ENCODE measurements around the gene PIK3CD.

Gene PIK3CD

DNA sequence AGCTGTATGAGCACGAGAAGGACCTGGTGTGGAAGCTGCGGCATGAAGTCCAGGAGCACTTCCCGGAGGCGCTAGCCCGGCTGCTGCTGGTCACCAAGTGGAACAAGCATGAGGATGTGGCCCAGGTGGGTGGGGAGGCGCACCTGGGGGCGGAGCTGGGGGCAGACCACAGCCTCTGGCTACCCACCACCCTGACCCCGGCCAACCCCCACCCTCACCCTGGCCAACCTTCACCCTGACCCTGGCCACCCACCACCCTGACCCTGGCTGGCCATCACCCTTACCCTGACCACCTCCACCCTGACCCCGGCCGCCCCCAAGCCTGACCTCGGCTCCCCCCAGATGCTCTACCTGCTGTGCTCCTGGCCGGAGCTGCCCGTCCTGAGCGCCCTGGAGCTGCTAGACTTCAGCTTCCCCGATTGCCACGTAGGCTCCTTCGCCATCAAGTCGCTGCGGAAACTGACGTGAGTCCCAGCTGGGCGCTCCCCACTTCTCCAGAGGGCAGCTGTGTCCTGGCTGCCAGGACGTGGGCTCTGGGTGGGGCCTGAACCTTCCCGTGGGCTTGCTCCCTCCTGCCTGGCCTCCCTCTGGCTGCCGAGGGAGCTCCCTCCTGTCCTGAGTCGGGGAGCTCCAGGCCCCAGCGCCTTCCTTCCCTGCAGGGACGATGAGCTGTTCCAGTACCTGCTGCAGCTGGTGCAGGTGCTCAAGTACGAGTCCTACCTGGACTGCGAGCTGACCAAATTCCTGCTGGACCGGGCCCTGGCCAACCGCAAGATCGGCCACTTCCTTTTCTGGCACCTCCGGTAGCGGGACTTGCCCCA lies 69.5 kb downstream of the PIK3CD start:
- no peak for DNase-seq

DNA sequence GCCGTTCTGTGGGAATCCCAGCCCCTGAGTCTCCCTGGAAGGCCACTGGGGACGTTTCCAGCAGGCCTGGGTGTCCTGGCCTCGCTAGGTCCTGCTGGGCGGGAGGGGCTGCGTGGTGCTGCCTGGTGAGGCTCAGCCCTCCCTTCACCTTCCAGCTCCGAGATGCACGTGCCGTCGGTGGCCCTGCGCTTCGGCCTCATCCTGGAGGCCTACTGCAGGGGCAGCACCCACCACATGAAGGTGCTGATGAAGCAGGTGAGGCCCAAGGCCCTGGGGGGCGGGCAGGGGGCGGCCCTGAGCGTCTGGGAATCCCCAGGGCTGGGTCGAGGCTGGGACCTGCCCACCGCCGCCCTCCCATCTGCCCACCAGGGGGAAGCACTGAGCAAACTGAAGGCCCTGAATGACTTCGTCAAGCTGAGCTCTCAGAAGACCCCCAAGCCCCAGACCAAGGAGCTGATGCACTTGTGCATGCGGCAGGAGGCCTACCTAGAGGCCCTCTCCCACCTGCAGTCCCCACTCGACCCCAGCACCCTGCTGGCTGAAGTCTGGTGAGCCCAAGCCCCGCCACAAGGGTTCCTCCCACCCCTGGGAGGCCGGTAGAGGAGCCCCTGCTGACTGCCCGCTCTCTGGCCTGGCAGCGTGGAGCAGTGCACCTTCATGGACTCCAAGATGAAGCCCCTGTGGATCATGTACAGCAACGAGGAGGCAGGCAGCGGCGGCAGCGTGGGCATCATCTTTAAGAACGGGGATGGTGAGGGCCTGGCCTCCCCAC lies 70.3 kb downstream of the PIK3CD start:
- peak; percentile 55 to 80 (median 71) for DNase-seq

DNA sequence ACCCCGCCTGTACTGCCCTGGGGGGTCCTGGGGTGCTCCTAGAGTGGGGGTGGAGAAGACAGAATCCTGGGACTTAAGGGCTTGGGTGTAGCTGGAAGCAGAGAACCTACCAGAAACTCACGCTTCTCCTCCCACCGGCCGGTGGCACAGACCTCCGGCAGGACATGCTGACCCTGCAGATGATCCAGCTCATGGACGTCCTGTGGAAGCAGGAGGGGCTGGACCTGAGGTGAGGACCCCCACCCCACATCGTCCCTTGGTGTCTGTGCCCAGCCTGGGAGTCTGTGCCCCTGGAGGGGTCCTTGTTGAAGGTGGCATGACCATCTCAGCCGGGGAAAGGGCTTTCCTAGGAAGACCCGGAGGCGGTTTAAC lies 70.8 kb downstream of the PIK3CD start:
- DNase-seq, result no peak

DNA sequence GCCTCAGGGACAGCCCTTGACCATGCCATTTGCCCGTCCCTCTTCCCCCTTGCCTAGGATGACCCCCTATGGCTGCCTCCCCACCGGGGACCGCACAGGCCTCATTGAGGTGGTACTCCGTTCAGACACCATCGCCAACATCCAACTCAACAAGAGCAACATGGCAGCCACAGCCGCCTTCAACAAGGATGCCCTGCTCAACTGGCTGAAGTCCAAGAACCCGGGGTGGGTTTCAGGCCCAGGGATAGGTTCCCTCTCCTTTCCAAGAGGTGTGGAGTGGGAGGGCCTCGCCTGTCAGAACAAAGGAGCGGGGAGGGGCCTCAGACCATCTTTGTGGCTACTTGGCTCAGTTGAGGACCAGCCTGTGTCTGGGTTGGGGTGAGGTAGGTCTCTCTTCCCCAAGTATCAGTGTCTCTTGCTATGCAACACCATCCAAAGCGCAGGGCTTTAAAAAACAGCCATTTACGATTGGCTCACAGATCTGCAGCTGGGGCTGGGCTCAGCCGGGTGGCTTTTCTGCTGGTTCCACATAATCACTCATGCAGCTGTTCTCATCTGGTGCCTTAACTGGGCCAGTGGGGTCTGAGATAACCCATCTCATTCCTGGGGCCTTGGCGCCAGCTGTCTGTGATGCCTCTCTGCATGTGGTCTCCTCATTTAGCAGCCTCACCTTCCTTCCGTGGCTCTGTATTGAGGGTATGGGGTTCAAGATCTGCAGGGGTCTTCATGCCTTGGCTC lies 71.7 kb downstream of the PIK3CD start:
- DNase-seq, result no peak

DNA sequence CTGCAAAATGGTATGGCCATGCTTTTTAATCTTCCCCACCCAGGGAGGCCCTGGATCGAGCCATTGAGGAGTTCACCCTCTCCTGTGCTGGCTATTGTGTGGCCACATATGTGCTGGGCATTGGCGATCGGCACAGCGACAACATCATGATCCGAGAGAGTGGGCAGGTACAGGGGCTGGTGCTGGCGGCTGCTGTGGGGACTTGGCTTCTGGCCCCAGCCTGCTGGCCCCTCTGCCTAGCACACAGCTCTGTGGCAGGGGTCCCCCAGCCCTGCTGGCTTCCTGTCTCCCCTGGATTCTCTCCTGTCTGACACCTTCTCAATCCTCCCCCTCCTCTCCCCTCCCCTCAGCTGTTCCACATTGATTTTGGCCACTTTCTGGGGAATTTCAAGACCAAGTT lies 72.4 kb downstream of the PIK3CD start:
- no peak for DNase-seq

DNA sequence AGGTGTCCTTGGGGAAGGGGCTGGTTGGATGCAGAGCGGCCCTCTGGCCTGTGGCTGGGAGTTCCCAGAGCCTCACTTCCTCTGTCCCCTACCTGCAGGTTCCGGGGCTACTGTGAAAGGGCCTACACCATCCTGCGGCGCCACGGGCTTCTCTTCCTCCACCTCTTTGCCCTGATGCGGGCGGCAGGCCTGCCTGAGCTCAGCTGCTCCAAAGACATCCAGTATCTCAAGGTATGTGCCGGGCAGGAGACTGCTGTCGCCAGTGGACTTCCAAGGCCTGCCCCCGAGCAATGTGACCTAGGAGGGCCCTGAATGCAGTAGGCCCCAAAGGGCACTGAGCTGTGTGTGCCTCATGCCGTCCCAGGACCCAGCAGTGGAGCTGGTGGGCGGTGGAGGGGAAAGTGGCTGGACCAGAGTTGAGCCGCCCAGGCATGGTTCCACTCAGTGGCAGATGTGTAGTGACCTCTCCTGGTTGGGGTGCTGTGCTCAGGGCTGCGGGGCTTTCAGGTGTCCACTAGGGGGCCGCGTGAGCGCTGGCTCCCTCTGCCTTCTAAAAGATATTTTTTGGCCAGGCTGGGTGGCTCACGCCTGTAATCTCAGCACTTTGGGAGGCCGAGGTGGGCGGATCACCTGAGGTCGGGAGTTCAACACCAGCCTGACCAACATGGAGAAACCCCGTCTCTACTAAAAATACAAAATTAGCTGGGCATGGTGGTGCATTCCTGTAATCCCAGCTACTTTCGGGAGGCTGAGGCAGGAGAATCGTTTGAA lies 73.4 kb downstream of the PIK3CD start:
- peak; percentile 45 to 59 (median 56) for DNase-seq

DNA sequence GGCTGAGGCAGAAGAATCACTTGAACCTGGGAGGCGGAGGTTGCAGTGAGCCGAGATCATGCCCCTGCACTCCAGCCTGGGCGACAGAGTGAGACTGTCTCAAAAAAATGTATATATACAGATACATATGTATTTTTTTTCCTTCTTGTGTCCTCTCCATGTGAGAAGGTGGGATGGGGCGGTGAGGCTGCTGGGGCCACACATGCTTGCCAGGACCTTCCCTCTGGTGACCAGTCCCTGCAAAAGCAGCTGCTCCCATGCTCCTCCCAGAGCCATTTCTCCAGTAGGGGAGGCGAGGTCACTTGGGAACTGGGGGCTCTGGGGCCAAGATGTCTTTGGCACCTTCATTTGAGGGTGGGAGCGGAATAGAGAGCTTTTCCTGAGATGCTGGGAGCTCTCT lies 74.9 kb downstream of the PIK3CD start:
- no peak for DNase-seq

DNA sequence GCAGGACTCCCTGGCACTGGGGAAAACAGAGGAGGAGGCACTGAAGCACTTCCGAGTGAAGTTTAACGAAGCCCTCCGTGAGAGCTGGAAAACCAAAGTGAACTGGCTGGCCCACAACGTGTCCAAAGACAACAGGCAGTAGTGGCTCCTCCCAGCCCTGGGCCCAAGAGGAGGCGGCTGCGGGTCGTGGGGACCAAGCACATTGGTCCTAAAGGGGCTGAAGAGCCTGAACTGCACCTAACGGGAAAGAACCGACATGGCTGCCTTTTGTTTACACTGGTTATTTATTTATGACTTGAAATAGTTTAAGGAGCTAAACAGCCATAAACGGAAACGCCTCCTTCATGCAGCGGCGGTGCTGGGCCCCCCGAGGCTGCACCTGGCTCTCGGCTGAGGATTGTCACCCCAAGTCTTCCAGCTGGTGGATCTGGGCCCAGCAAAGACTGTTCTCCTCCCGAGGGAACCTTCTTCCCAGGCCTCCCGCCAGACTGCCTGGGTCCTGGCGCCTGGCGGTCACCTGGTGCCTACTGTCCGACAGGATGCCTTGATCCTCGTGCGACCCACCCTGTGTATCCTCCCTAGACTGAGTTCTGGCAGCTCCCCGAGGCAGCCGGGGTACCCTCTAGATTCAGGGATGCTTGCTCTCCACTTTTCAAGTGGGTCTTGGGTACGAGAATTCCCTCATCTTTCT lies 75.5 kb downstream of the PIK3CD start:
- DNase-seq, result no peak

DNA sequence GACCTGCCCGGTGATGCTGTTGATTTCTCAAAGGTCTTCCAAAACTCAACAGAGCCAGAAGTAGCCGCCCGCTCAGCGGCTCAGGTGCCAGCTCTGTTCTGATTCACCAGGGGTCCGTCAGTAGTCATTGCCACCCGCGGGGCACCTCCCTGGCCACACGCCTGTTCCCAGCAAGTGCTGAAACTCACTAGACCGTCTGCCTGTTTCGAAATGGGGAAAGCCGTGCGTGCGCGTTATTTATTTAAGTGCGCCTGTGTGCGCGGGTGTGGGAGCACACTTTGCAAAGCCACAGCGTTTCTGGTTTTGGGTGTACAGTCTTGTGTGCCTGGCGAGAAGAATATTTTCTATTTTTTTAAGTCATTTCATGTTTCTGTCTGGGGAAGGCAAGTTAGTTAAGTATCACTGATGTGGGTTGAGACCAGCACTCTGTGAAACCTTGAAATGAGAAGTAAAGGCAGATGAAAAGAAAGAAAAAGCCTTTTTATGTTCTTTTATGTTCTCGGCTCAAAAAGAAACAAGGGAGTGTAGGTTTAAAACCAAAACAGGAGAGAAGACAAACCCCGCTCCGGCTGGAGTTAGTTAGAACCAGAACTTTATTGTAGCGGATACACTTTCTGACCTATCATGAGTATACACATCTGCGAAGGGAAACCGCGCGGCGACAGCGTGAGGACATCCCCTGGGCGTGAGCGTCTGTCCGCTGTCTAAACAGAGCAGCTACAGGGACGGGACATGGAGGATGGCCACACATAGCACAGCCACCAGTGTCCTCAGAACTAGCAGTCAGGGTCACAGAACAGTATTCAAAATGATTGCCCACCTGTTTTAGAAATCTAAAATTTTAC lies 77.1 kb downstream of the PIK3CD start:
- peak in 1 of 4 experiments; percentile 21 for DNase-seq

DNA sequence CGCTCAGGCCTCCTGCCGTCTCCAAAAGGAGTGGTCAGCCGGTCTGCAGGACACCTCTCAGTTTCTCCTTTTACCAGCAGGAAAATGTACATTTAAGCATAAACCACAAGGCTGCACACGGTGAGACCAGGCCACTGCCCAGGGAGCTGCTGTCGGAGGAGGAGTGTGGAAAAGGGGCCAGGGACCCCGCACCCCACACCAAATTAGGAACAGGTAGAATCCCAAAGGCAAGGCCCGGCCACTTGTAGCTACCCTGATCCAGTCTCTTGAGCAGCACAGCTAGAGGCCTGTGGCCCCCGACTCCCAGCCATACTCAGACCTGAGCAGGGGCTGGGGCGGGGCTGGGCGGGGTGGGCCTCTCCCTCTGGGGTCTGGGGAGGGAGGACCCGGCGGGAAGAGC lies 78.0 kb downstream of the PIK3CD start:
- DNase-seq, result no peak

DNA sequence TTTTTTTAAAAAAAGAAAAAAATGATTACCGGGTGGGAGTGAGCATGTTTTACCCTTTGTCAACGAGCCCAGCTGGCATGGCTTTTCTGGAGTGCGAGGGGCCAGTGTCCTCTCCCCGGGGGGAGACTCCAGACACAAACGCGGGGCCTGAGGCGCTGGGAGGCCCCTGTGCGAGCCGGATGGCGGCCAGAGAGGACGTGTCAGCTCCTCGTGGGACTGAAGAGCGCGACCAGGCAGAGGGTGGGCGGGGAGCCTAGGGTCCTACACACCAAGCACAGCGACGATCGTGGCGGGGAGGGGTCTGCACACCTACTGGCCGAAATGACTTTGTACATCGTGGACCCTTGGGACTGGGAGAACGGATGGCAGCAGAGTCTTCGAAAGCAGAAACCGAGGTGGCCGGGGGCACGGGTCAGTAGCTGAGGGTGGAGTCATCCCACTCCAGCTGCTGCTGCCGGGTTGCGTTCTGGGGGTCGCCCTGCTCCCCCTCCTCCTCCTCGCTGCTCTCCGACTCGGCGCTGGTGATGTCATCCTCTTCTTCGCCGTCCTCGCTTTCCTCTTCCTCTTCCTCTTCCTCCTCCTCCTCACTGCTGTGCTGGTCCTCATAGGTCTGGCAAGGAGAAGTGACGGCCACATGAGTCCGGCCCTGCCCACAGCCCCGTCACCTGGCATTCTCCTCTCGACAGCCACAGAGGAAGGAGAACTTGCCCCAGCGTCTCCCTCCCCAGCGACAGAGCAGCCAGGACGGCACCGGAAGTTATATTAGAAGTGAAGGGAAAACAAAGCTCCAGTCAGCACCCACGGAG lies 78.8 kb downstream of the PIK3CD start:
- DNase-seq, result no peak

DNA sequence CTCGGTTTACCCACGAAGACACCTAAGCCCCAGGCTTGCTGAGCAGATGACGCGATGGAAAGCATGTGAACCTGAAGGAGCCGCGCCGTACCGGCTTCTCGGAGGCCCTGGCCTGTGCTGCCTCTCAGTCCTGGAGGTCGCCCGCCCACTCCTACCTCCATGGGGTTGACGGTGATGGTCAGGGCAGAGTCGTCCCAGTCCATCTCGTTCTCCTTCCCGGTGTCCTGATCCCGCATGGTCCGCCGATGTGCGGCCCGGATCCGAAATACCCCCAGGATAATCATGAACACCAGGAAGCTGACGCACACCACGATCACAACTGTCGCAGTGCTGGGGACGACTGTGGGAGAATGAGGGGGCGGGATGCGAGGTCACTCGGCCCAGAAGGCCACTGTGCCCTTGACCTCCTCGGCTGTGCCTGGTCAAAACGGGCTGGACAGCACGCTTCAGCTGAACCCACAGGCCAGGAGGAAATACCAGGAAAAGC lies 79.6 kb downstream of the PIK3CD start:
- DNase-seq, result no peak

DNA sequence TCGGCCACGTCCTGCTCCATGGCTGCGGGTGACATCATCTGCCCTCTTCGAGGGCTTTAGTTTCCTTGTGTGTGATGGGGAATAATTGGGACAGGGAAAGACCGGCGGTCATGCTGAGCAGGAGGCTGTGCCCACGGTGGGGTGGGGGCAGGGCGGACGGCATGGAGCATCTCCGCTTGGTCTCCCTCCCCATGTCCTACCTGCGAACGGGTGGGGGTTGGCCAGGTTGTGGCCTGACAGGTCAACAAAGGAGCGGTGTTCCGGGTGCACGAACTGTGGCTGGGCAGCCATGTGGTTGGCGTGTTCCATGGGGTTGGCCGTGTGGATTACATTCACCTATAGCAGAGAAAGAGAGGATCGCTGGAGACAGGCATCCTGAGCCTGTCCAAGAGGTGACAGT lies 80.0 kb downstream of the PIK3CD start:
- no peak for DNase-seq

DNA sequence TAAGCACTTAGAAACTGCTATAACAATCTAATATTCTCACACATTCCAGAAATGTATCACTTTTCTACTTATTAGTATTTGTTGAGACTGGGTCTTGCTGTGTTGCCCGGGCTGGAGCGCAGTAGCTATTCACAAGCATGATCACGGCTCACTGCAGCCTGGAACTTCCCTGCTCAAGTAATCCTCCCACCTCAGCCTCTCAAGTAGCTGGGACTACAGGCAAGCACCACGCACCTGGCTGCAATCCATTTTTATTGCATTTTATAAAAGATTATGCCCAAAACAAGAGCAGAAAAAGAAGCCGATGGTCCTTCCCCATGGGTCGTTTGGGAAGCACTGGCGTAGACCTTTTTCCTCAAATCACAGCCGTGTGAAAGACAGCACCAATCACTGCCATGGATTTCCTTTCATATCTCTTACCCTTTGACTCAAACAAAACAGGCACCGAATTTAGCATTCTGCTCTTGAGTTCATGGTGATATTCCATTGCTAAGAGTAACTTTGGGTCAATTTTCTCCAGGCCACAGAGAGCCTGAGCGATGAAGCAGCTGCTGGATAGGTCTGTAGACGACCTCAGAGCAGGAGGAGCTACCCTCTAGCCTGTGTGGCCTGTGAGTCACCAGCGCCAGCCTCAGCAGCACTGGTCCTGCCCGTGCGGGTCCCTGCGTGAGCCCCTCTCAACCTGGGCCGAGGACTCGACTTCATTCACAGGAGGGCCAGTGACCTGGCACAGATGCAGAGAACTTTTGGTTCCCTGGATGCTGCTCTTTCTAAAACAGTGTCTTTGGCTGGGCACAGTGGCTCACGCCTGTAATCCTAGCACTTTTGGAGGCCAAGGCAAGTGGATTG lies 80.8 kb downstream of the PIK3CD start:
- DNase-seq, result no peak

DNA sequence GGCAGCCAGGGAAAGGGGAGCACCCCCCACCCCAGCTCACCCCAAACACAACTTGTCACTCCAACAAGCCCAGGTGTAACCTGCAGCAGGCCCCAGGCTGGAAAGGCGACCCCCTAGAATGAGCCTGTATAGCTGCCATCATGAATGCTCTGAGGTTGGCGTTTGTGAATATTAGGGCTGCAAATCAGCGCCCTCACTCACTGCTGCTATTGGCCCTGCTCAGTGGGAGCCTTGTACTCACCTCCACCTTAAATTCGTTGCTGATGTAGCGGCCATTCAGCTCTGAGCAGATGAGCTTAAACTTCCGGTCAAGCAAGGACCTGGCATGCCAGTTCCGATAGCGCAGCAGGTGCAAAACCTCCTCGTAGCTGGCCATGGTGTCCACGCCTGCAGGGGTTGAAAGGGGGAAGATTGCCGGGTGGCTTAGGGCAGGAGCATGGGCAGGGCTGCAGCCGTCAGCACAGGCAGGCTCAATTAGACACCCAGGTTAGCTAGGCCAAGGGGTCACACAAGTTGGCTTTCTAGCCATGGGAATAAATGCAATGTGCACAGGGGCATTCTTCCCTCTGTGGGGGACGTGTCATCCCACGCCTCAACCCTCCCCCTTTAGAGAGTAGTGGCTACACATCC lies 81.7 kb downstream of the PIK3CD start:
- no peak for DNase-seq

DNA sequence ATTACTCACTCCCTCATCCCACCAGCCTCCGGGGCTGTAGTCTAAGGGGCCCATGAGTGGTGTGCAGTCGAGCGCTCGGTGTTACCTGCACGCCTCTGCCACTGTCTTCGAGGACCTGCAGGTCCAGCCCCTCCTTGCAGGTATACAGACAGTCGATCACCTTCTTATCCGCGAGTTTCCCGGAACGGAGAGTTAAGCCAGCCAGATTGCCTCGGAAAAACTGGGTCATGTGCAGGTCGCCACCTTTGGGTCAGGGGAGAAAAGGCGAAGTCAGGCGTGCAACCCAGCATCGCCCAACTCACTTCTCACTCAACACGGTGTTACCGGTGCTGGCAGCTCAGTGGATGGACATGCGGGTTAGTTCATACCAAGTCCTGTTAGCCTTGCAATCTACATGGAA lies 84.3 kb downstream of the PIK3CD start:
- no peak for DNase-seq

DNA sequence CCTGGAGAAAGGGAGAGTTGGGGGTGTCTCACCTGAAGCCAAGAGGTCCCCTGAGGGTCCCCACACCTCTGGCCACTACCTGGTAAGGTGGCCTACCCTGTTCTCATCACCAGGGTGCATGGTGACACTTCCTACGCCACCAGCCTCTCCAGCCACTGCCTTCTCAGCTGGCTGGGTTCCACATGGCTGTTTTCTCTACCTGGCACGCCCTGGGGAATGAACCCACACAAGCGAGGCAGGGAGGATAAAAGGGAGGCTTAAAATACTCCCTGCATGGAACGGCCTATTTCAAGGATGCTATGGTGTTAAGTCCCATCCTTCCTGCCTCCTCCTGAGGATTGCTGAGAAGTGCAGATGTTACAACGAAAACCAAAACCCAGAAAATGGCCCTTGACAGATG lies 84.7 kb downstream of the PIK3CD start:
- no peak for DNase-seq

DNA sequence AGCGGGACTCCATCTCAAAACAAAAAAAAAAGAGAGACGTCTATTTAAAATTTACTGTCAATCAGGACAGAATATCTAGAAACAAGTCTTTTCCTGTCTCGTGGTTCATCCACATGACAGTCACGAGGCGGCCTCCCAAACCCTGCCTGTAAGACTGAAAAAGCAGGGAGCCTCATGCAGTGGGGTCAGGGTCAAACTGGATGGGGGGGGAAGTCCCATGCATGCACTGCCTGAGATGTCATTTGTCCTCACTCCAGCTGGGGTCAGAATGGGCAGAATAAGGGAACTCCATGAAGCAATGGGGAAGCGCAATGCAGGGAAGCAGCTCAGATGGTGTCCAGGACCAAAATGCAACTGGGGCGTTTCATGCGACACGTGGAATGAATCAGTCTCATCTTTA lies 85.5 kb downstream of the PIK3CD start:
- DNase-seq, result no peak

DNA sequence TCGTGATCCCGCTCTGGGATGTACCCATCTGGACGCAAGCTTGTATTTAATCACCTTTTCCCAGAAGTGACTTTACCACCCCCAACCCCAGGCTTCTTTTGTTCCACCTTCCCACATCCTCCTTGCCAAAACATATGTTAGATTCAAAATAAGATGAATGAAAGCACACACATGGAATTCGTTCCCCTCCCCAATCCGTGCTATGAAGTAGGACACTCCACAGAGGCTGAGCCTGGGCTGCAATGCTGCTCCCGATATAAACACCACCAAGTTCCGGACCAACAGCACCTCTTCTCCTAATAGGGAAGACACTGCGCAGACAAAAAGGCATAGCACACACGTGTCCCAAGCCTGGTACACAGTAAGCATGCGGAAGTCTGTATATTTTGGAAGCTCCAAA lies 86.1 kb downstream of the PIK3CD start:
- no peak for DNase-seq
